Colonic mucosa (tissue), 4 donors: ENCODE results near the gene TENM3. TPM values are rescaled to one million over a fixed set of nuclear protein-coding genes. Genes with fewer than 3 reads are reported as not detected.

Experiments used
- DNase-seq: peaks from one replicate; pipeline ENCODE4 v3.0.0-alpha.2; 2020
- H3K27ac ChIP-seq: fragments of 200-600 bp; one replicate; pipeline ENCODE4 v1.8.0; 2021
- H3K27me3 ChIP-seq: fragments of 200-600 bp; one replicate; pipeline ENCODE4 v1.8.0; 2021
- H3K36me3 ChIP-seq: fragments of 200-600 bp; one replicate; pipeline ENCODE4 v1.8.0; 2021
- H3K4me1 ChIP-seq: fragments of 200-600 bp; one replicate; pipeline ENCODE4 v1.8.0; 2021; ENCODE audit warnings: mild to moderate bottlenecking
- H3K4me3 ChIP-seq: fragments of 200-600 bp; one replicate; pipeline ENCODE4 v1.8.0; 2021
- H3K9ac ChIP-seq, 2 donors: one replicate each; pipeline ENCODE4 v1.7.0; 2013; ENCODE audit warnings: control low read depth in 2 of 2, low read depth in 2 of 2, low read length in 2 of 2
- H3K9me3 ChIP-seq: fragments of 200-600 bp; one replicate; pipeline ENCODE4 v1.8.0; 2021
- intact Hi-C: fragments of 100-400 bp; cut with DNase I; formaldehyde crosslinking; loops from one replicate; pipeline ENCODE4 v1.14.1; 2022
- total RNA-seq, 2 donors: library from RNA; stranded (reverse); fragmentation: NEBNext Ultra II Directional in 1 of 2; extraction: Animal tissue kit (Norgen Biotek cat#: 25700) in 1 of 2; gene quantifications; one replicate each; pipeline ENCODE4 v1.2.1, GENCODE V29; 2021
- TF ChIP-seq, protein P1 (sequence below): fragments of 200-600 bp; IDR thresholded peaks from one replicate; pipeline ENCODE4 v1.8.0; 2022; ENCODE audit warnings: antibody characterized with exemption, mild to moderate bottlenecking
- donor health status: healthy.
- donor health status: DM: no; HTN: no; CAD: no.
- donor health status: DM: no; HTN: no; CAD: no.

Gene TENM3
- total RNA-seq, 2 donors from 2014 or later, result 0.32 to 1.6 TPM

DNA sequence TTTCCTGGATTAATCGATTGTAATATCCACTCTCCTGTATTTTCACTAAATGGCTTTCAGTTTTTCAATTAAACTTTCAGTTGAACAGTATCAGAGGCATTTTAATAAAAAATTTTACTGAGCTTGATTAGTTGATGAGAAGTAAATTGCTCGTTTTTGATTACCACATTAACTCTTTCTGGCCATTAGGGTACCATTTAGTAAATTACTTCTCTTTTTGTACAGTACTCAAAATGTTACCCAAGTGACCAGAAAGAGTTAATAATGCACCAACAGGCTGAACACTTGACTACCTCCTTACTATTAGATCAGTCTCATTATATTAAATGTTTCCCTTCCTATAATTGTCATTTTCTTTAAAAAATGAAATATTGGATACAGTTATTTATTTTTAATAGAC, 289.2 kb downstream of the TENM3 start:
- Histone ChIP-seq H3K36me3 (no peaks in the 10 kb centered on the region), H3K27ac (no peak overlapping the region), H3K9me3 (no peaks in the 10 kb centered on the region), H3K9ac (no peak overlapping the region), H3K4me1 (no peaks in the 10 kb centered on the region), H3K27me3 (no peaks in the 10 kb centered on the region), H3K4me3 (no peak overlapping the region)
- intact Hi-C loops, result no loop called here
- DNase-seq, result no peak
- TF ChIP-seq, protein P1, sequence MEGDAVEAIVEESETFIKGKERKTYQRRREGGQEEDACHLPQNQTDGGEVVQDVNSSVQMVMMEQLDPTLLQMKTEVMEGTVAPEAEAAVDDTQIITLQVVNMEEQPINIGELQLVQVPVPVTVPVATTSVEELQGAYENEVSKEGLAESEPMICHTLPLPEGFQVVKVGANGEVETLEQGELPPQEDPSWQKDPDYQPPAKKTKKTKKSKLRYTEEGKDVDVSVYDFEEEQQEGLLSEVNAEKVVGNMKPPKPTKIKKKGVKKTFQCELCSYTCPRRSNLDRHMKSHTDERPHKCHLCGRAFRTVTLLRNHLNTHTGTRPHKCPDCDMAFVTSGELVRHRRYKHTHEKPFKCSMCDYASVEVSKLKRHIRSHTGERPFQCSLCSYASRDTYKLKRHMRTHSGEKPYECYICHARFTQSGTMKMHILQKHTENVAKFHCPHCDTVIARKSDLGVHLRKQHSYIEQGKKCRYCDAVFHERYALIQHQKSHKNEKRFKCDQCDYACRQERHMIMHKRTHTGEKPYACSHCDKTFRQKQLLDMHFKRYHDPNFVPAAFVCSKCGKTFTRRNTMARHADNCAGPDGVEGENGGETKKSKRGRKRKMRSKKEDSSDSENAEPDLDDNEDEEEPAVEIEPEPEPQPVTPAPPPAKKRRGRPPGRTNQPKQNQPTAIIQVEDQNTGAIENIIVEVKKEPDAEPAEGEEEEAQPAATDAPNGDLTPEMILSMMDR, result no peak

DNA sequence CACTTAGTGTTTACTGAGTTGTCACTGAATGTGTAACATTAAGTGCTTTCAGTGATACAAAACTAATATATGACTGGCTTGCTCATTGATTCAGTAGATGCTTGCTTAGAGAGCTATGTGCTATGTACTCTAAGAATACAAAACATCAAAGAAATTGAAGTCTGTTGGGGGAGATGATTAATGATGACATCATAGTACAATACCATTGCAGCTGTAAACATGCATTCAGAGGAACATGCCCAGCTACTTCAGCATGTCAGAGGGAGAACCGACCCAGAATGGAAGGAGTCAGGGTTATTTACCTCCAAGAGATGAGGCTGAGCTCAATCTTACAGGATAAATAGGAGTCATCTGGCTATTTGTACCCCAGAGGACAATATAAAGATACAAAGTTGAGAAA, 290.8 kb downstream of the TENM3 start:
- Histone ChIP-seq H3K36me3 (no peaks in the 10 kb centered on the region), H3K27me3 (no peaks in the 10 kb centered on the region), H3K4me1 (no peaks in the 10 kb centered on the region), H3K9me3 (no peaks in the 10 kb centered on the region), H3K4me3 (no peak overlapping the region), H3K9ac (no peak overlapping the region), H3K27ac (no peak overlapping the region)
- no peak for DNase-seq
- TF ChIP-seq, protein P1, result no peak
- intact Hi-C loops, result no loop called here

DNA sequence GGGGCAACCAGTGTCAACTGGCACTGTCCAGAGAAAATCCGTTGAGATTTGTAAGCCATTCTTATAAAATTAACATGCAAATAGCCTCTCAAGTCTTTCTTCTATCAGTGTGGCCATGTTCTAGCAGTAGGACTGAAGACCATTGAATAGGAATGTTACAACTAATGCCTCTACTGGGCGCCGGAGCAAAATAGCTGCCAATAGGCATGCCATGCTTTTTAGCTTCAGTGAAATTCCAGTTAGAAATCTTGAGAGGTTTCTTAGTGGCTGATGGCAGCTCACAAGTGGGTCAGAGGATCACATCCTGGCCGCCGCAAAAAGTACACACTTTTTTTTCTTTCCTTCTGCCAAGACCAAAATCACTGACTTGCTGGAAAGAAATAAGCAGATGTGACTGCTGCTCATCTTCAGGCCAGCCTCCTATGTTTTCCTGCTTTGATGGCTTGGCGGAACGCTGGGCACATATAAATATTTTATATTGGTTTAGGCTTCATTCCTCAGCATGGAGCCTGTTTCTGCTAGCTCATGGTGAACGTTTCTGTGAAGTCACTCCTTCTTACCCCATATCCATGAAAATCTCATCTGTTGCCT, 293.1 kb downstream of the TENM3 start:
- Histone ChIP-seq H3K36me3 (no peaks in the 10 kb centered on the region), H3K4me3 (no peak overlapping the region), H3K27me3 (no peaks in the 10 kb centered on the region), H3K27ac (no peak overlapping the region), H3K9ac (no peak overlapping the region), H3K9me3 (no peaks in the 10 kb centered on the region), H3K4me1 (no peaks in the 10 kb centered on the region)
- DNase-seq, result no peak
- intact Hi-C loops, result no loop called here
- TF ChIP-seq, protein P1, result no peak

DNA sequence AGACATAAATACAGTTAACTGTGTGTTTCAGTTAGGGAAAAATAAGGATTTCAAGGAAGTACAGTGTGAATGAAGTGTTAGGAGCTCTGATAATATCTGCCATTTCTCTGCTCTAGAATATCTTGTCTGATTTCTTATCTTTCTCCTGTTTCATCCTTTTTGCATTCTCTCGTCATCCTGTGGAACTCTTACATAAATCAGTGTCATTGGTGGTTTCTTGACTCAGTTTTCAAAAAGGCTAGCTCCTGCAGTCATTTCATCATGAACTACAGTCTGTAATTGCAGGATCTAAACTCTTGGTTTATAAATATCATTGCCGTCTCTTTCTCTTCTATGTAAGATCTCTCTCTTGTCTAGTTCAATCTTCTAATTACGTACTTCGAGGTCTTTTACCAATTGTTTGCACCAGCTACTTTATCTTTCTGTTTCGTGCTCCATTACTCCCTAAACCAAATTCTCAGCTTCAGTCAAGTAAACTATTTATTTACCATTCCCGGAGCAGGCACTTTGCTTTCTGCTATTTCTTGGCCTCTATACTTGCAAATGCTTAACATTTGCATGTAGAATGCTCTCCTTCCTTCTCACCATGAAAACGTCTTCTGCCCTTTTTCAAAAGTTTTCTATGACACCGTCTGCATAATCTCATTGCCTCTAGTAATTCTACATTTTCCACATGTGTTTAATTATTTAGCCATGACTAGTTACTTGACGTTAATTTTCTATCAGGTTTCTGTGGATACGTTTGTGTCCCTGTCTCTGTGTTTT, 294.0 kb downstream of the TENM3 start:
- no peak overlapping the region for H3K4me3 ChIP-seq
- no peak overlapping the region for H3K9ac ChIP-seq
- H3K27ac ChIP-seq, result no peak overlapping the region
- no peaks in the 10 kb centered on the region for H3K4me1 ChIP-seq
- no peaks in the 10 kb centered on the region for H3K27me3 ChIP-seq
- H3K36me3 ChIP-seq, result no peaks in the 10 kb centered on the region
- H3K9me3 ChIP-seq, result no peaks in the 10 kb centered on the region
- intact Hi-C loops, result no loop called here
- TF ChIP-seq, protein P1, result no peak
- no peak for DNase-seq

DNA sequence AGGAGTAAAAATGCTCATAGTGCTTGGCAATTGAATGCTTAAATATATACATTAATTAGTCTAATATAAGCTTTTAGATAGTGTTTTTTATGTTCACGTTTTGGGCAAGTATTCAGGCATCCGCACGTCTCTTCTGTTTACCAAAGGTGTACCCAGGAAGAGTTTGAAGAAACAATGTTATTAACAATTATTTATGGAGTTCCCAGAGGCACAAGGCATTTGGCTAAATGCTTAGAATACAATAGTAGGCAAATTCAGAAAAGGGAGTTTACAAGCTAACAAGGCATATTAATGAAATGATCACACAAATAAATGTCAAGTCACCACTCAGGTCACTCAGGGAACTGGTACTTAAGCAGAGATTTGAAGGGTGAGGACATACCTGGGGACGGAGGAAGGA, 294.8 kb downstream of the TENM3 start:
- H3K9me3 ChIP-seq, result no peaks in the 10 kb centered on the region
- H3K4me1 ChIP-seq, result no peaks in the 10 kb centered on the region
- intact Hi-C loops, result no loop called here
- no peak overlapping the region for H3K9ac ChIP-seq
- DNase-seq, result no peak
- no peaks in the 10 kb centered on the region for H3K36me3 ChIP-seq
- no peak overlapping the region for H3K27ac ChIP-seq
- H3K4me3 ChIP-seq, result no peak overlapping the region
- TF ChIP-seq, protein P1, result no peak
- H3K27me3 ChIP-seq, result no peaks in the 10 kb centered on the region
